GM23248 (cell line): ENCODE measurements around the gene CHST10.

ENCODE experiments used
- EZH2 ChIP-seq: fragments of 200-600 bp; sonication (generic); IDR thresholded peaks from 2 replicates; pipeline ENCODE4 v1.6.1; 2018; ENCODE audit warnings: antibody characterized with exemption, mild to moderate bottlenecking; ENCODE audit not compliant: insufficient read depth, poor library complexity, severe bottlenecking
- EZH2phosphoT487 ChIP-seq: fragments of 200-600 bp; sonication (generic); IDR thresholded peaks from 2 replicates; pipeline ENCODE4 v1.6.1; 2018; ENCODE audit warnings: antibody characterized with exemption, moderate library complexity, mild to moderate bottlenecking, low read depth; ENCODE audit not compliant: insufficient read depth

- TF ChIP-seq EZH2 (no peak), EZH2phosphoT487 (no peak)
Observed at GRCh38 chr2:100427627-100428258, 10.3 kb upstream of the CHST10 start.
